ENCODE measurements around the gene TOPBP1. TPM values are rescaled to one million over a fixed set of nuclear protein-coding genes. Genes with fewer than 3 reads are reported as not detected.

TOPBP1 gene
- total RNA-seq, 4 donors from 2014 or later = 15.6 to 29.1 (median 17.5) TPM

GRCh38 chr3:133568294-133569014 is 93.3 kb downstream of the TOPBP1 start:
- Histone ChIP-seq H3K27me3 (no peaks in the 10 kb centered on the region), H3K9me3 (no peaks in the 10 kb centered on the region), H3K27ac (replicated peaks in 1 of 4) (no peak overlapping the region), H3K4me1 (peaks cover 29 to 41% (median 35%) of the 10 kb centered on the region in 4 donors), H3K36me3 (no peaks in the 10 kb centered on the region), H3K4me3 (no peak overlapping the region)
- intact Hi-C loops (cut with DNase I) = no loop called here
- 68% methylated on average over 8 of the region's 8 CpGs for WGBS
- DNase-seq (ENCODE audit: extremely low spot score) = no peak
- no peak for TF ChIP-seq EP300 (IDR thresholded peaks at IDR 0.05)
- TF ChIP-seq CTCF (IDR thresholded peaks at IDR 0.05) = no peak
- TF ChIP-seq POLR2AphosphoS5 (IDR thresholded peaks at IDR 0.05) = no peak
- no peak for TF ChIP-seq POLR2A (IDR thresholded peaks at IDR 0.05; ENCODE audit: low read depth)

GRCh38 chr3:133563816-133564215 is 97.9 kb downstream of the TOPBP1 start:
- 88% methylated on average over 1 of the region's 1 CpG for WGBS
- no peak for DNase-seq (ENCODE audit: extremely low spot score)
- Histone ChIP-seq H3K36me3 (no peaks in the 10 kb centered on the region), H3K27ac (replicated peaks in 1 of 4) (no peak overlapping the region), H3K4me3 (no peak overlapping the region), H3K27me3 (no peaks in the 10 kb centered on the region), H3K9me3 (peaks cover 0 to 8% (median 5%) of the 10 kb centered on the region in 4 donors), H3K4me1 (peaks cover 0 to 9% (median 4%) of the 10 kb centered on the region in 4 donors)
- TF ChIP-seq POLR2AphosphoS5 (IDR thresholded peaks at IDR 0.05) = no peak
- no peak for TF ChIP-seq EP300 (IDR thresholded peaks at IDR 0.05)
- no peak for TF ChIP-seq CTCF (IDR thresholded peaks at IDR 0.05)
- no peak for TF ChIP-seq POLR2A (IDR thresholded peaks at IDR 0.05; ENCODE audit: low read depth)
- intact Hi-C loops (cut with DNase I) = no loop called here

- peaks cover 0 to 9% (median 5%) of the 10 kb centered on the region in 4 donors for H3K9me3 ChIP-seq
- WGBS = 86% methylated on average over 5 of the region's 5 CpGs
- H3K4me3 ChIP-seq = no peak overlapping the region
- H3K4me1 ChIP-seq = peaks cover 0 to 9% (median 4%) of the 10 kb centered on the region in 4 donors
- H3K27ac ChIP-seq (replicated peaks in 1 of 4) = no peak overlapping the region
- no peaks in the 10 kb centered on the region for H3K36me3 ChIP-seq
- intact Hi-C loops (cut with DNase I) = no loop called here
- no peak for DNase-seq (ENCODE audit: extremely low spot score)
- TF ChIP-seq CTCF (IDR thresholded peaks at IDR 0.05) (no peak), POLR2A (IDR thresholded peaks at IDR 0.05; ENCODE audit: low read depth) (no peak)
- no peaks in the 10 kb centered on the region for H3K27me3 ChIP-seq
Observed at GRCh38 chr3:133563186-133563591, 98.6 kb downstream of the TOPBP1 start.

GRCh38 chr3:133562376-133562775 is 99.4 kb downstream of the TOPBP1 start:
- peaks cover 0 to 9% (median 4%) of the 10 kb centered on the region in 4 donors for H3K4me1 ChIP-seq
- no peak overlapping the region for H3K27ac ChIP-seq (replicated peaks in 1 of 4)
- no peak overlapping the region for H3K4me3 ChIP-seq
- H3K27me3 ChIP-seq = no peaks in the 10 kb centered on the region
- H3K36me3 ChIP-seq = no peaks in the 10 kb centered on the region
- intact Hi-C loops (cut with DNase I) = no loop called here
- TF ChIP-seq EP300 (IDR thresholded peaks at IDR 0.05) (no peak), POLR2AphosphoS5 (IDR thresholded peaks at IDR 0.05) (no peak), CTCF (IDR thresholded peaks at IDR 0.05) (no peak), POLR2A (IDR thresholded peaks at IDR 0.05; ENCODE audit: low read depth) (no peak)
- 95% methylated on average over 1 of the region's 1 CpG for WGBS
- no peak for DNase-seq (ENCODE audit: extremely low spot score)
- H3K9me3 ChIP-seq = peaks cover 0 to 9% (median 5%) of the 10 kb centered on the region in 4 donors

Data from esophagus muscularis mucosa (tissue), 4 donors.